IPS-NIHi7 (cell line): ENCODE results near the gene BTBD6.
"Not testable (repeated sequence)": the region's sequence is repeated elsewhere in the genome, so short reads cannot be mapped to it uniquely, and the experiment has no call there.

ENCODE experiments used
- DNase-seq: peaks from one replicate; pipeline ENCODE4 v3.0.0; 2012; ENCODE audit warnings: mixed read lengths; ENCODE audit errors: extremely low spot score

The BTBD6 gene

DNA sequence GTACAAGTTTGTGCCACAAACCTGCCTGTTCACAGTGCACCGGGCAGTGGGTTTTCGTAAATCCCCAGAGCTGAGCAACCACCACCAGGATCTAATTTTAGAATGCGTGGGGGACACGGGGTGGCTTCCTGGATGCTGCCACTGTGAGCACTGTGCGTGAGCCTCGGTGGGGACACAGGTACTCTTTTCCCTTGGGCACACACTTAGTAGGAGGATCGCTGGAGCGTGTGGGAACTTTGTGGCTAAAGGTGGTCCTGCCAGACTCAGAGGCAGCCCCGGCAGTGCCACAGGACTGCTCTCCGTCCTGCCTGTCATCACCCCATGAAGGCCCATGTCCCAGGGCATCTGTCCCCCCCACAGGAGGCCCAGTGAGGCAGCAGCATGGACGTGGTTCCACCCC, 21.1 kb downstream of the BTBD6 start:
- DNase-seq: no peak

DNA sequence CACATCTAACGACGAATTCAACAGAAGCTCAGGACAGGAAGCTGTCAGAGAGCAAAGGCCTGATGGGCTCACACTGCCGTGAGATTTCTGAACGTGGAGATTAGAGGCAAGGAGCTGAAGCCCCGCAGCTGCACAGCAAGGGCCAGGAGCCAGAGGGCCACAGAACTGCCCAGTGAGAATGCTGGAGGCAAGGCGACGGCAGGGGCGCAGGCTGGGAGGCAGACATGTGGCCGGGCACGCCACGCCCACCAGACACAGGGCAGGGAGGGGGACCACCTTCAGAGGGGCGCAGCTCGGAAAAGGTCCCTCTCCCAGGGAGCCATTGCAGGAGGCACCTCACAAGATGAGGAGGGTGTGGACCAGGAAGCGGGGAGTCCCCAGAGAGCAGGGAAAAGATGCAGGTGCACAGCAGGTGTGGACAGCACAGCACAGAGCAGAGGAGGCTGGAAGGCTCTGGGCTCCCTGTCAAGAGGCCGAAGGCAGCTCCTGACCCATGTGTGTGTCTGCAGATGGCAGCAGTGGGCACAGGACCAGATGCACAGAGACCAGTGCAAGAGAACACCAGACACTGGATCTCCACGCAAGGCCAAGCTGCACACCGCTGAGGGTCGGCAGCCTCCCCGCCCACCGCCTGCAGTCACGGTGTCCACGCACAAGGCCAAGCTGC, 23.0 kb downstream of the BTBD6 start:
- DNase-seq: no peak

- no peak for DNase-seq
Measured at GRCh38 chr14:105272623-105273022, 24.3 kb downstream of the BTBD6 start.

DNA sequence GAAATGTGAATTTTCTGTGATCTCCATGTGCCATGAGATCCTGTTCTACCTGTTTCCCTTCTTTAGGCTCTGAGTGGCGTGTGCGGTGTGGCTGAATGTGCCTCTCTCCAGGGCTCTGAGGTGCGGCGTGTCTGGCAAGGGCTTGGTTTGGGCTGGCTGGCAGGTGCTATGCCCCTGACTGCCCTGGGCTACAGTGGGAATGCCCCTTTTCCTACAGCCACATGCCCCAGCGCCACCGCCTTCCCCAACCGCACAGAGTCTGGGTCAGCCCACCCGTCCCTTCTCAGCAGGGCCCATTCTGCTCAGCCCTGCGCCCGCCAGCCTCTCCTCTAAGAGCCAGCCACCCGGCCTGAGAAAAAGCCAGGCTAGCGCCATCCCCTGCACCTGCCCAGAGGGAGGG, 24.7 kb downstream of the BTBD6 start:
- DNase-seq: no peak

DNA sequence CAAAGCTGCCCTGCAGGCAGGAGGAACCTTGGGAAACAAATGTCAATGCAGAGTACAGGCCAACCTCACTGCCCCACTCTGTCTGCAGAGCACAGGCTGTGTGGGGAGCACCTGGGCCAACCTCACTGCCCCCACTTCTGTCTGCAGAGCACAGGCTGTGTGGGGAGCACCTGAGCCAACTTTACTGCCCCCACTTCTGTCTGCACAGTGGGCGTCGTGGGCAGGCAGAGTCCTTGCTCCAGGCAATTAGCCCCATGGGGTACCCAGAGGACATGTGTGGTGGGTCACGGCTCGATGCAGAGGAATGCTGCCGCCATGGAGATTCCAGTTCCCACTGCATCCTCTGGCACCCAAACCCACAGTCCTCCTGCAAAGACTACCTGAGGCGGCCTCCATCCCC, 26.3 kb downstream of the BTBD6 start:
- no peak for DNase-seq

DNA sequence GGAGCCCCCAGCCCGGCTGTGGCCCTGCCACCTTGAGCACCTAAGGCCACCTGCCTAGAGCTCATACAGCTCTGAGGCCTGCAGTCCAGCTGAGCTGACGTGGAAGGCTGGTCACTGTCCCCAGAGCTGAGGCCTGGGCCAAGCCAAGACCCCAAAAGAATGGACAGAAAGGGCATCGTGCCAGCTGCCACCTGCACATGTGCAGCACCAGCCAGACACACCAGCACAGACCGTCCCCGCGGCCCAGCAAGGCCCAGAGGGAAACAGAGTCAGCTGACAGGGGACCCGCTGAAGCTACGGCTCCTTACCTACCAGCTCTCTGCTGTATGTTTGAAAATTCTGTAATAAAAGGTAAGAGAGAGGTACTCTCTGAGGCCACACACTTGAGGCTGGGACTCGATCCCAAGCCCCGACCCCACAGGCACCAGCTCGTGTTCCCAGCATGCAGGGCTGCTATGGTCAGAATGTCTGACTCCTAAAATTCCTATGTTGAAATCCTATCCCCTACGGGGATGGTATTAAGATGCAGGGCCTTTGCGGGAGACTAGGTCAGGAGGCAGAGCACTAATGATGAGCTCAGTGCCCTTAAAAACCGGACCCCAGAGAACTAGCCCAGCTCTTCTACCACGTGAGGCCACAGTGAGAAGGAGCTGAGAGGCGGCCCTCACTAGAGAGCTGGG, 27.1 kb downstream of the BTBD6 start:
- no peak for DNase-seq

- DNase-seq: not testable (repeated sequence)
Measured at GRCh38 chr14:105277448-105277847, 29.1 kb downstream of the BTBD6 start.

DNA sequence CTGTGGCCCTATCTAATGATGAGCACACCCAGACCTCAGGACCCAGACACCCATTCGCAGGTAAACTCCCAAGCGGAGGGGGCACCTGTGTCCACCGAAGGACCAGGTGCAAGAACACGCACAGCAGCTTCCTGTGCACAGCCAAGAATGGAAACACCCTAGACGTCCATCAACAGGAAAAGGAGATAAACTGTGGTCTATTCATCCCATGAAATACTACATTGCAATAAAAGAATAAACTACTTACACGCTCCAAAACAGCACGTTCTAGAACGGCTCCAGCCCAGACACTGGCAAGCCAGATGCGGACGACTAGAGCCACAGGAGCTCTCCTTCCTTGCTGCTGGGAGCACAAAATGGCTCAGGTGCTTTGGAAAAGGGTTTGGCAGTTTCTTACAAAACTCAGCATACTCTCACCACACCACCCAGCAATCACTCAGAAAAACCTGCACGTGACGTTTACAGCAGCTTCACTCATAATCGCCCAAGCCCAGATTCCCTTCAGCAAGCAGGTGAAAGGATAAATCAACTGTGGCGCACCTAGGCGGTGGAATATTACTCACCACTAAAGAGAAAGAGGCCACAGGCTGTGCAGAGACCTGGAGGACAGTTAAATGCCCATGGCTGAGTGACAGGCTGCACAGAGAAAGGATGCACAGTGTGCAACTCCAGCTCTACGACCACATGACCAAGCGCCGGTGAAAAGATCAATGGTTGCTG, 31.5 kb downstream of the BTBD6 start:
- DNase-seq: no peak

- DNase-seq: no peak
Measured at GRCh38 chr14:105280525-105280924, 32.2 kb downstream of the BTBD6 start.

DNA sequence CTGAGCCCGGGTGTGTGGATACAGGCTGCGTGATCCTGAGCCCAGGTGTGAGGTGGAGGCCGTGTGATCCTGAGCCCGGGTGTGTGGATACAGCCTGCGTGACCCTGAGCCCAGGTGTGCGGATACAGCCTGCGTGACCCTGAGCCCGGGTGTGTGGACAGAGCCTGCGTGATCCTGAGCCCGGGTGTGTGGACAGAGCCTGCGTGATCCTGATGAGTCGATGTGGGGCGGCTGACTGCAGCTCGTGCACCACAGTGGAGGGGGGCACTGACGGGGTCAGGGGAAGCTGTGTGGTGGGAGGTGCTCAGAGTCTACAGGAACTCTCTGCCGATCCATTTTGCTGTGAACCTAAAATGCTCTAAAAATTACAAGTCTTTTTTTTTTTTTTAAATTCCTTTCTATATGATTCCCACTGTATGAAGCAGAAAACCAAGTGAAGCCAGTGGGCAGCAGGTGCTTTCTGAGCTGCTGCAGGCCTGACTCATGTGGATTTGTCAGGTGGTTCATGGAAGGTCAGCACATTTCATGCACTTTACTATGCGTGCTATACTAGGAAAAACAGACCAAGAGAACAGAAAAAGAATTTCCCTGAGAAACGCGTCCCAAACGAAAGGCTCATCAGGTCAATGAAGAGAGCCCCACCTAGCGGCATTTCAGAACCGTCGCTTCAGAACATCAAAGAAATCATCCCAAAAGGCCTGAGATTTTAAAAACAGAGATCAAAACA, 33.2 kb downstream of the BTBD6 start:
- peak; percentile 74 for DNase-seq

GRCh38 chr14:105282098-105282725, 33.9 kb downstream of the BTBD6 start:
- DNase-seq: no peak

DNA sequence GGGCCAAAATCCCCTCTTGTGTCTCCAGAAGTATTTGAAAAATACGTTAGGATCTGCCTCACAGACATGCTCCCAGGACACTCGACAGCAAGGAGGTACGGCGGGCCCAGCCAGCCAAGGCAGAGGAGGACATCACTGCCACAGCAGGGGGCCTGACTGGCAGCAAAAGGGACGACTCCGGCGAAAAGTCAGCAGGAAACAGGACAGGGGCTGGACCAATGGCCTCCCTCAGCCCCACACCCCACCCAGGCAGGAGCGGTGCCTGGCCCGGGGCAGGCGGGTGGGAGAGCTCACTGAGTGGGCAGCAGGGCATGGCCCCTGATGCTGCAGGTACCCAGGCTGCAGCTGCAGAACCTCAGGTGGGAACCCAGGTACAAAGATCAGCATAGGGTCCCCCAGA, 34.7 kb downstream of the BTBD6 start:
- DNase-seq: peak; percentile 68

- DNase-seq: no peak
Measured at GRCh38 chr14:105283899-105284298, 35.6 kb downstream of the BTBD6 start.

- no peak for DNase-seq
Measured at GRCh38 chr14:105285174-105285573, 36.8 kb downstream of the BTBD6 start.

DNA sequence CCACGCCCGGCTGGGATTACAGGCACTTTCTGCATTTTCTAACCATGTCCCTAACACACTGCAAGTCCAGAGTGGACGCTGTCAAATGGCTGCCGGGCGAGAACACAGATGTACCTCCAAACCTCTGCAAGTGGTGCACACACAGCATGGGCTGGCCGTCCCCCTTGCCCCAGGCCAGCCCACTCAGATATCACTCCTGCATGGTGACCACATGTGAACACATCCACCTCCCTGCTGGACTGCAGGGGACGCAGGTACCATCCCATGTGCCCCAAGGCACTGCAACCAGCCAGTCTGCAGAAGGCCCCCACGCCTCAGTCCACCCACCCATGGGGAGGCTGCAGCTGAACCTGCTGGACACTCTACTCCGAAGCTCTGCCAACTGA, 38.4 kb downstream of the BTBD6 start:
- no peak for DNase-seq

DNA sequence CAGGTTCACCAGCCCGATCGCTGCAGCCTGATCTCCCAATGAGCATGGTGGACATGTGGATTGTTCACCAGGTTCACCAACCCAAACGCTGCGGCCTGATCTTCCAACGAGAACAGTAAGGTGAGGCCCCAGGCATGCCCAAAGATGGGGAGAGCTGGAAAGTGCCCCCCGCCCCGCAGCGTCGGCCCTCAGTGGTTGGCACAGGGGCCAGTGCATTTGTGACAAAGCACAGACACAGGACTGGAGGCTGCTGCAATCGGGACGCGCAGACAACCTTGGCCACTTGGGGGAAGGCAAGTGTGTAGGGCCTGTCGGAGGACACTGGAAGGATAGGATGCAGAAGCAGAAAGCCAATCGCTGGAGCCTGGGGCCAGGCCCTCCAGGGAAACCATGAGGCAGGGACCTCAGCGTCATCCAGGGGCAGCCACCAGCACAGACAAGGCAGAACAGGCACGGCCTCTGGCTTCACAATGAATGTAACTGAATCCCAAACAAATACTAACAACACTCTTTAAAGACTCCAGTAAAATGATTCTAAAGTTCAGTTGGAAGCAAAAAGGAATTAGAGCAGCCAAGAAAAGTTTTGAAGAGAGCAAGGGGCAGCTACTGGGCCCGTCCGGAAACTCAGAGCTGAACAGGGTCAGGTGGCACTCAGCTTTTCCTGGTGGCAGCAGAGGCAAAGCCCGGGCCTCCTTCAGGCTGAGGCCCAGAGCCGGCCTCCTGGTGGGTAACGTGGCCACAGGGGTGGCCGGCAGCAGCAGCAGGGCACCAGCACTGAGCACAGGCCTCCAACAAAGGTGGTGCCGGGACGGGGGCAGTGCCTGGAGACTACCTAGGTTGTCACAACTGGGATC, 39.1 kb downstream of the BTBD6 start:
- DNase-seq: peak; percentile 15

DNA sequence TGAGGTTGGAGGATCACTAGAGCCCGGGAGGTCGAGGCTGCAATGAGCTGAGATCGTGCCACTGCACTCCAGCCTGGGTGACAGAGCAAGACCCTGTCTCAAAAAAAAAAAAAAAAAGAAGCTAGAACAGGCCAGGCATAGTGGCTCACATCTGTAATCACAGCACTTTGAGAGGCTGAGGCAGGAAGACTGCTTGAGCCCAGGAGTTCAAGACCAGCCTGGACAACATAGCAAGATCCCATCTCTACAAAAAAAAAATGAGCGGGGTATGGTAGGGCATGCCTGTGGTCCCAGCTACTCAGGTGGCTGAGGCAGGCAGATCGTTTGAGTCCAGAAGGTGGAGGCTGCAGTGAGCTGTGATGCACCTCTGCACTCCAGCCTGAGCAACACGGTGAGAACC, 40.6 kb downstream of the BTBD6 start:
- DNase-seq: not testable (repeated sequence)

DNA sequence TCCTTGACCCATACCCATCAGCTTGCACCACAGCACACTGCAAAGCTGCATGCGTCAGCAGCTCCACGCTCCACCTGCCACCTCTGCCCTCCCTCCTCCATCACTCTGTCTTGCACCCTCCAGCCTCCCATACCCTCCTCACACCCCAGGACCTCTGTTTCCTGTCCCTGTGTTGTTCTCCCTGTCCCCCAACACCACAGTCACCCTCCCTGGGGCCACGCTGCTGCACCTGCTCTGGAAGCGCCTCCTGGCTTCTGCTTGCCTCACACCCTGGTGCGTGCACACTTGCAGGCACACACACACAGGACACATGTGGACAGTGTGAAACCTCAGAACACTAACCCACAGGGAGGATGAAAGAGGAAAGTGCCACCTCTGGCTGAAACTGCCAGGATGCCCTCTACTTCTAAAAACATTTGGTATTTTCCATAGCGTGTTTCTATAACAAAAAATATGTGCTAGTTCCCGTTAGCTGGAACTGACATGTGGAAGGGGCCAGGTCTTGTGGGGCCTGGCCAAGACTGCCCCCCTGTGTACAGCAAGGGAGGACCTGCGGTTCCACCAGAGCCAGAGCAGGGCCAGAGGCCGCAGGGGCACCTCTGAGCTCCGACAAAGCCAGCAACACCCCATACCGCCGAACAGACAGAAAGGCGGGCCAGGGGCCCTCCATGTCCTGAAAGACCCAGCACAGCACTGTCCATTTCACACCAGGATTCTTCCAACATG, 42.5 kb downstream of the BTBD6 start:
- no peak for DNase-seq

GRCh38 chr14:105292826-105293711, 44.7 kb downstream of the BTBD6 start:
- DNase-seq: no peak
